IMR-90 (cell line): ENCODE data around the gene CGB1. TPM values are rescaled to one million over a fixed set of nuclear protein-coding genes. Genes with fewer than 3 reads are reported as not detected.

ENCODE experiments used
- ATAC-seq: fragments of 200-7000 bp; cut with Tn5 transposase; 2 replicates; pipeline ENCODE4 v1.9.1; 2020; ENCODE audit warnings: low read depth, mild to moderate bottlenecking, moderate library complexity
- BruUV-seq: library from RNA; stranded (reverse); fragments of 400-500 nt; replicated peaks from 2 replicates; lab custom pipeline; 2021; lab: Mats Ljungman, UMichigan
- CTCF ChIA-PET: fragments of 300-600 bp; formaldehyde crosslinking; extraction: SDS; loops from one replicate; lab custom pipeline; 2021; ENCODE audit warnings: antibody characterized with exemption; lab: Yijun Ruan, JAX
- POLR2A ChIA-PET: fragments of 300-600 bp; sonication (Branson Sonifier 250); formaldehyde crosslinking; loops from one replicate; lab custom pipeline; 2022; ENCODE audit warnings: antibody characterized with exemption; ENCODE audit not compliant: unreplicated experiment; lab: Charles Lee
- DNase-seq: peaks from one replicate; pipeline ENCODE4 v3.0.0; 2013
- H2AFZ ChIP-seq: replicated peaks from 2 replicates; pipeline ENCODE3; 2013; ENCODE audit warnings: low read length, mild to moderate bottlenecking; ENCODE audit not compliant: poor library complexity
- H2AK5ac ChIP-seq: 2 replicates; pipeline ENCODE4 v1.6.1; 2013; ENCODE audit warnings: low read depth, low read length, inconsistent platforms
- H2AK9ac ChIP-seq: replicated peaks from 2 replicates; pipeline ENCODE3; 2013; ENCODE audit warnings: mild to moderate bottlenecking, low read depth, low read length, moderate library complexity; ENCODE audit not compliant: poor library complexity
- H2BK120ac ChIP-seq: 2 replicates; pipeline ENCODE4 v1.6.1; 2013; ENCODE audit warnings: low read depth, low read length, inconsistent platforms
- H2BK15ac ChIP-seq: 3 replicates; pipeline ENCODE4 v1.6.1; 2013; ENCODE audit warnings: low read depth, low read length, inconsistent platforms
- H2BK20ac ChIP-seq: 2 replicates; pipeline ENCODE4 v1.6.1; 2013; ENCODE audit warnings: low read depth, mild to moderate bottlenecking, inconsistent platforms, low read length, moderate library complexity
- H2BK5ac ChIP-seq: 2 replicates; pipeline ENCODE4 v1.6.1; 2013; ENCODE audit warnings: mild to moderate bottlenecking, low read depth, low read length, inconsistent platforms; ENCODE audit not compliant: poor library complexity, severe bottlenecking
- H3K14ac ChIP-seq: replicated peaks from 2 replicates; pipeline ENCODE4 v1.6.1; 2013; ENCODE audit warnings: low read depth, low read length, inconsistent platforms
- H3K18ac ChIP-seq: 2 replicates; pipeline ENCODE4 v1.6.1; 2013; ENCODE audit warnings: low read depth, low read length, control low read depth
- H3K23ac ChIP-seq: 2 replicates; pipeline ENCODE4 v1.6.1; 2013; ENCODE audit warnings: low read depth, low read length, inconsistent platforms
- H3K27ac ChIP-seq: 2 replicates; pipeline ENCODE4 v1.5.1; 2013; ENCODE audit warnings: mild to moderate bottlenecking, control low read depth, low read length; ENCODE audit not compliant: insufficient read depth
- H3K27me3 ChIP-seq: 2 replicates; pipeline ENCODE4 v1.6.1; 2013; ENCODE audit warnings: low read length; ENCODE audit not compliant: control insufficient read depth, insufficient read depth
- H3K36me3 ChIP-seq: 2 replicates; pipeline ENCODE4 v1.6.1; 2013; ENCODE audit warnings: low read length, mixed read lengths; ENCODE audit not compliant: control insufficient read depth, insufficient read depth
- H3K4ac ChIP-seq: 2 replicates; pipeline ENCODE4 v1.6.1; 2013; ENCODE audit warnings: low read depth, low read length, inconsistent platforms
- H3K4me1 ChIP-seq: 2 replicates; pipeline ENCODE4 v1.6.1; 2013; ENCODE audit warnings: low read length, mixed read lengths; ENCODE audit not compliant: control insufficient read depth, insufficient read depth
- H3K4me2 ChIP-seq: 2 replicates; pipeline ENCODE4 v1.6.1; 2013; ENCODE audit warnings: low read depth, mild to moderate bottlenecking, control low read depth, low read length, moderate library complexity
- H3K4me3 ChIP-seq: 2 replicates; pipeline ENCODE4 v1.5.1; 2013; ENCODE audit warnings: low read depth, mild to moderate bottlenecking, control low read depth, low read length, moderate library complexity; ENCODE audit not compliant: insufficient read depth
- H3K56ac ChIP-seq: 2 replicates; pipeline ENCODE4 v1.6.1; 2013; ENCODE audit warnings: low read length, inconsistent platforms; ENCODE audit not compliant: insufficient read depth; ENCODE audit errors: extremely low read depth
- H3K79me1 ChIP-seq, 2 experiments: 2 replicates each; pipeline ENCODE4 v1.6.1; 2013; ENCODE audit warnings: low read length in 2 of 2, inconsistent platforms in 1 of 2, low read depth in 1 of 2
- H3K9ac ChIP-seq: 2 replicates; pipeline ENCODE4 v1.6.1; 2013; ENCODE audit warnings: low read depth, low read length, control low read depth
- H3K9me1 ChIP-seq: 2 replicates; pipeline ENCODE4 v1.6.1; 2013; ENCODE audit warnings: low read length, inconsistent platforms; ENCODE audit not compliant: insufficient read depth
- H3K9me3 ChIP-seq: 2 replicates; pipeline ENCODE4 v1.6.1; 2013; ENCODE audit warnings: low read length; ENCODE audit not compliant: control insufficient read depth, insufficient read depth
- H4K20me1 ChIP-seq: 2 replicates; pipeline ENCODE4 v1.6.1; 2013; ENCODE audit warnings: low read length, inconsistent platforms; ENCODE audit not compliant: insufficient read depth
- H4K5ac ChIP-seq: 2 replicates; pipeline ENCODE4 v1.6.1; 2013; ENCODE audit warnings: mild to moderate bottlenecking, low read depth, low read length, control low read depth
- H4K8ac ChIP-seq, 2 experiments: 2 replicates each; pipeline ENCODE4 v1.6.1; 2013; ENCODE audit warnings: low read depth in 2 of 2, low read length in 2 of 2, control low read depth in 1 of 2, inconsistent platforms in 1 of 2
- H4K91ac ChIP-seq: 2 replicates; pipeline ENCODE4 v1.6.1; 2013; ENCODE audit warnings: low read depth, low read length, inconsistent platforms; ENCODE audit not compliant: insufficient read depth
- CHD1 ChIP-seq: IDR thresholded peaks from 2 replicates; pipeline ENCODE4 v1.6.1; 2012; ENCODE audit warnings: low read depth, low read length, improper control_type of control experiment
- CTCF ChIP-seq: conservative IDR thresholded peaks from 2 replicates; pipeline ENCODE4 v1.5.1; 2012; ENCODE audit warnings: mild to moderate bottlenecking, low read depth, low read length, improper control_type of control experiment
- ELK1 ChIP-seq: fragments of 150-350 bp; IDR thresholded peaks from 2 replicates; pipeline ENCODE4 v1.6.1; 2016; ENCODE audit warnings: low read depth, mild to moderate bottlenecking, low read length, moderate library complexity, borderline replicate concordance
- MAFK ChIP-seq: IDR thresholded peaks from 2 replicates; pipeline ENCODE4 v1.6.1; 2012; ENCODE audit warnings: low read depth, low read length, improper control_type of control experiment
- MAZ ChIP-seq: IDR thresholded peaks from 2 replicates; pipeline ENCODE4 v1.6.1; 2012; ENCODE audit warnings: low read depth, mild to moderate bottlenecking, low read length, improper control_type of control experiment, moderate library complexity, borderline replicate concordance
- POLR2A ChIP-seq: IDR thresholded peaks from 2 replicates; pipeline ENCODE4 v1.6.1; 2012; ENCODE audit warnings: mild to moderate bottlenecking, low read depth, low read length
- RAD21 ChIP-seq: IDR thresholded peaks from 2 replicates; pipeline ENCODE4 v1.6.1; 2012; ENCODE audit warnings: low read length, improper control_type of control experiment
- RCOR1 ChIP-seq: IDR thresholded peaks from 2 replicates; pipeline ENCODE4 v1.6.1; 2012; ENCODE audit warnings: mild to moderate bottlenecking, low read length, improper control_type of control experiment; ENCODE audit not compliant: insufficient replicate concordance
- SMC3 ChIP-seq: fragments of 150-350 bp; IDR thresholded peaks from 2 replicates; pipeline ENCODE4 v1.6.1; 2016; ENCODE audit warnings: low read depth, mild to moderate bottlenecking, antibody characterized with exemption, low read length, moderate library complexity
- USF2 ChIP-seq: fragments of 150-350 bp; IDR thresholded peaks from 2 replicates; pipeline ENCODE4 v1.6.1; 2017; ENCODE audit warnings: mild to moderate bottlenecking, antibody characterized with exemption, low read length, low read depth
- WGBS, 2 experiments: methylation state at CpG; one replicate each; pipeline versions ENCODE4 v1.1.5 to v1.1.7; 2013; ENCODE audit warnings: missing lambda C conversion rate in 2 of 2; ENCODE audit not compliant: insufficient read length in 1 of 2; ENCODE audit errors: extremely low coverage in 2 of 2; 5-methylcytosine and 5-hydroxymethylcytosine counted together
- dilution Hi-C: fragments of 300-500 bp; cut with HindIII; formaldehyde crosslinking; loops from one replicate; pipeline ENCODE4 v1.14.3; 2018; ENCODE audit warnings: low sequenced_read_pairs; ENCODE audit not compliant: unreplicated experiment
- in situ Hi-C: fragments of 300-500 bp; cut with MboI; formaldehyde crosslinking; loops from 3 replicates; pipeline ENCODE4 v1.14.3; 2019; ENCODE audit warnings: low sequenced_read_pairs, inconsistent platforms, mixed read lengths
- intact Hi-C: fragments of 100-400 bp; cut with micrococcal nuclease; formaldehyde crosslinking; loops from 2 replicates; pipeline ENCODE4 v1.10.0; 2022
- polyA plus RNA-seq, 3 experiments: library from polyadenylated mRNA; depleted of rRNA; stranded (reverse); fragments of >200 nt; gene quantifications; 2 replicates each; pipeline ENCODE4 v1.2.3, GENCODE V29; 2012; ENCODE audit warnings: low replicate concordance in 1 of 3
- total RNA-seq: library from RNA; depleted of rRNA; stranded (reverse); fragments of >200 nt; gene quantifications from 2 replicates; pipeline ENCODE4 v1.2.3, GENCODE V29; 2012

Gene CGB1
- total and polyA plus RNA-seq, 2 of the 4 experiments (the other 2 are of a cell fraction): not detected

GRCh38 chr19:48985711-48986110, 51.0 kb downstream of the CGB1 start:
- no peak overlapping the region for H4K5ac ChIP-seq
- H4K8ac ChIP-seq: no peak overlapping the region
- H3K18ac ChIP-seq: no peak overlapping the region
- TF ChIP-seq CHD1 (no peak), POLR2A (no peak), MAFK (no peak), RCOR1 (no peak), SMC3 (no peak), ELK1 (no peak), USF2 (no peak), CTCF (no peak), RAD21 (no peak), MAZ (no peak)
- H3K4me3 ChIP-seq: no peak overlapping the region
- no peaks in the 10 kb centered on the region for H3K27me3 ChIP-seq
- intact Hi-C loops (no loop called here), dilution Hi-C loops (no loop called here), in situ Hi-C loops (no loop called here)
- no peak overlapping the region for H3K14ac ChIP-seq
- no peak overlapping the region for H3K56ac ChIP-seq
- H3K9me3 ChIP-seq: no peaks in the 10 kb centered on the region
- H3K9ac ChIP-seq: no peak overlapping the region
- peaks cover 18% of the 10 kb centered on the region for H4K20me1 ChIP-seq
- H3K4ac ChIP-seq: no peak overlapping the region
- peaks cover 62% of the 10 kb centered on the region for H3K36me3 ChIP-seq
- no peak overlapping the region for H4K91ac ChIP-seq
- POLR2A ChIA-PET: interaction anchor here (0.6 kb wide), 1 partner anchor 19 kb away, joined by 4 read pairs; no protein-coding TSS in a partner anchor
- no peak overlapping the region for H3K27ac ChIP-seq
- H3K79me1 ChIP-seq: peaks cover 27 to 57% of the 10 kb centered on the region in 2 experiments
- WGBS, 2 experiments: 98% methylated on average over 8 of the region's 13 CpGs; no CpG with 5 or more reads in 1 of the 2 experiments
- peaks cover 13% of the 10 kb centered on the region for H3K9me1 ChIP-seq
- H2AK5ac ChIP-seq: no peak overlapping the region
- H3K23ac ChIP-seq: no peak overlapping the region
- no peak overlapping the region for H2AFZ ChIP-seq
- DNase-seq: no peak
- H3K4me2 ChIP-seq: no peak overlapping the region
- CTCF ChIA-PET: no interaction called here
- no peak overlapping the region for H2BK15ac ChIP-seq
- no peak overlapping the region for H2BK5ac ChIP-seq
- H3K4me1 ChIP-seq: peaks cover 4% of the 10 kb centered on the region
- H2BK120ac ChIP-seq: no peak overlapping the region
- no peak overlapping the region for H2BK20ac ChIP-seq
- ATAC-seq: no peak
- H2AK9ac ChIP-seq: no peak overlapping the region
- no TSS peak for BruUV-seq
